KOPT-K1 (cell line): ENCODE measurements around the gene FRAS1.
"Not testable (repeated sequence)": the region's sequence is repeated elsewhere in the genome, so short reads cannot be mapped to it uniquely, and the experiment has no call there.

ENCODE experiments used
- H3K27ac ChIP-seq: fragments of 200-600 bp; sonication (generic); 2 replicates; pipeline ENCODE4 v1.5.1; 2016; ENCODE audit warnings: antibody characterized with exemption, mild to moderate bottlenecking, low read depth, low read length; ENCODE audit not compliant: poor library complexity, severe bottlenecking
- H3K36me3 ChIP-seq: fragments of 200-600 bp; sonication (generic); 2 replicates; pipeline ENCODE4 v1.5.1; 2017; ENCODE audit warnings: antibody characterized with exemption, mild to moderate bottlenecking, low read length, moderate library complexity; ENCODE audit not compliant: insufficient read depth
- H3K9me3 ChIP-seq: fragments of 200-600 bp; sonication (generic); 2 replicates; pipeline ENCODE4 v1.5.1; 2017; ENCODE audit warnings: antibody characterized with exemption, low read length, mild to moderate bottlenecking; ENCODE audit not compliant: insufficient read depth, poor library complexity, severe bottlenecking

Gene FRAS1

DNA sequence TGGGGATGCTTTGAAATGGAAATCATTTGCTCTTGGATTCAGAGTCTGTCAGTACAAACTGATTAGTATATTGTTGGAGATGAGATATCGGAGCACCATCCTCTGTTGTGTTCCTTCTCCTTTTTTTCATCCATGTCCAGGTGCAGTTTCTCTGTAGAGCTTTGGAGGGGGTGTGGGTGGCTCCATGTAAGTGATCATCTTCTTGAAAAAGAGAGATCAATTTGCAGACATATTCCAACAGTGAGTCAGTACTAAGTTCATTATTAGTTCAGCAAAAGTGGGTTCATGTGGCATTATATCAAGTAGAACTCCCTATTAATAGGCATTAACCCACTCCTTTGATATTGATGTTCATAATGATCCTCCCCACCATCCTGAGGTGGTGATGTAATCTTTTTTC lies 18.9 kb downstream of the FRAS1 start:
- no peaks in the 10 kb centered on the region for H3K9me3 ChIP-seq
- no peaks in the 10 kb centered on the region for H3K36me3 ChIP-seq
- no peak overlapping the region for H3K27ac ChIP-seq

DNA sequence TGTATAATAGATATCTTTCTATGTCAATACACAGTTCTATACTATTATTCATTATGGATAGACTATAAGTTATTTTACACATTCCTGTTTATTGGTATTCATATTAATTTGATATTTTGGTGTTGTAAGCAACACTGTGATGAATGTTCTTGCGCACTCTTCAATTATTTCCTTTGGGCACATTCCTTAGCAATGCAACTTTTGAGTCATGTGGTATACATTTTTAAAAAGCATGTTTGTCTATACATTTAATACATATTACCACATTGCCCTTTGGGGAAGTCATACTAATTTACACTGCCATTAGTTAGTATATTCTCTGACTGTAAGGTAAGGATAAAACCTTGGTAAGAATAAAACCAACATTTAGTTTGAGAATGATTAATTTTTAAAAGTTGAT lies 21.0 kb downstream of the FRAS1 start:
- Histone ChIP-seq H3K36me3 (no peaks in the 10 kb centered on the region), H3K27ac (no peak overlapping the region), H3K9me3 (no peaks in the 10 kb centered on the region)

DNA sequence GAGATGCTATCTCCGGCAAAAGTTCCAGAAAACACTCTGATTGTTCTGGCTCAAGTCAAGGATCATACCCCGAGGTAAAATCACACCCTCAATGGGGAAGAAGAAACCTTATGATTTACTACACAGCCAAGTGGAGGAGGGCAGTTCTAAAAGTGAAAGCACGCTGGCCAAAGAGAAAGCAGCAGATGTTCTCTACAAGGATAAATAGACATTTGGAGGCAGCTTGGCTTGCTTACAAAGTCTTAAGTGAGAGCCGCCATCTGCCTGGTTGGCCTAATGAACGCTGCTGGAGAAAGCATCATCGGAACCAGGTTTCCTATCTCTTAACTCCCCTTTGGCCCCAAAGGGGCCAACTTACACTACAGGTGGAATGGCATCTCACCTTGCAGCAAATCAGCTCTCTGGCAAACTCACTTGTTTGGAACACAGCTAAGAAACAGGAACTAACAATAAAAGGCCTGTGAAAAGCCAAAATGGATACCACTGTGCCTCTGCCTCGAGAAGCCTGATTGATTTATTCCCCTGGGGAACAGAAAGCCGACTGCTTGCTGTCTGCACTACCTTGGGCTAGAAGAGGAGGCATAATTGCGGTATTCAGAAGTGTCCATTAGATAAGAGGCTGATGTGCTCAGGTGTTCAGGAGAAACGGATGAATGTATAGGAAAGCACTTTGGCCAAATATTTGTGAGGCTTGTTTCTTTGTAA lies 22.8 kb downstream of the FRAS1 start:
- Histone ChIP-seq H3K27ac (no peak overlapping the region), H3K36me3 (no peaks in the 10 kb centered on the region), H3K9me3 (no peaks in the 10 kb centered on the region)

DNA sequence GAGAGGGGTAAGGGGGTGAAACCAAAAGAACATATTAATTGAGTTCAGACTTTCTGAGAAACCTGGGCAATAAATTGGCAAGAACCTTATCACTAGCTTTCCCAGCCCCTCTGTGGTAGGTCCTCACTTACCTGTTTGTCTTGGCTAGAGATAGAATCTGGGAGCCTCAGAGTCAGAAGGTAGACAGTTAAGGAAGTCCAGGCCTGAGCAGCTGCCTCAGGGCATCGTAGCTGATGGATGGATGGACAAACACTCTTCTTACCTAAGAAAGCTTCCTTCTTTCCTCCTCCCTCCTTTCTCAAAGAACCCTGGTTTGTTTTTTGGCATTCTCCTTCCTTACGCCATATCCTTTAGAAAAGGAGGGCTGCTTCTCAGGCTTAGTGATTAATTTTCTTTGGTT lies 24.4 kb downstream of the FRAS1 start:
- Histone ChIP-seq H3K9me3 (no peaks in the 10 kb centered on the region), H3K36me3 (no peaks in the 10 kb centered on the region), H3K27ac (no peak overlapping the region)

DNA sequence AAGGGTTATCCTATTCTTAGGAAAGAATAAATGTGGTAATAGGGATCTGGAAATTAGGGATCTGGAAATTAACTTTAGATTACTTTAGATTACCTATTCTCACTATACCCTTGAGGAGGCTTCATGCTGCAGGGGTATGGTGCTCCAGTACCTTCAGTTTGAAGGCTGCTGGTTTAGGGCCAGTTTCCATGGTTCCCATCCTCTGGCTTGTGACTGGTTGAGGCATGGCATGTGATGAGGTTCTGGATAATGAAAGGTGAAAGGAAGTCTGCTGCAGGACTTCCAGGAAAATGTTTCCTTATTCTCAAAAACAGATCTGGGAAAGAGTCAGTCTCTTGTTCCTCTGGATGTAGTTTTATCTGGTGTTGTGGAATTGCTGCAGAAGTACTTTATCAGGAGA lies 25.9 kb downstream of the FRAS1 start:
- no peaks in the 10 kb centered on the region for H3K36me3 ChIP-seq
- no peak overlapping the region for H3K27ac ChIP-seq
- H3K9me3 ChIP-seq, result no peaks in the 10 kb centered on the region

DNA sequence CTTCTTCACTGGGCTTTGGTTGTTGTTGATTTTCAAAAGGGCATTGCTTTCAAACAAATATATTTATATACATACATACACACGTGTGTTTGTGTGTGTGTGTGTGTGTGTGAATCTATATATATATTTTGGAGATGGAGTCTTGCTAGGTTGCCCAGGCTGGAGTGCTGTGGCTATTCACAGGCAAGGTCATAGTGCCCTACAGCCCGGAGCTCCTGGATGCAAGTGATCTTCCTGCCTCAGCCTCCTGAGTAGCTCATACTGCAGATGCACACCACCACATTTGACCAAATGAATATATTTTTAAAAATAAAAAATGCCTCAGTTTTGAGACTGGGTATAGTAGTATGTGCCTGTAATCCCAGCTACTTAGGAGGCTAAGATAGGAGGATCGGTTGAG lies 34.4 kb downstream of the FRAS1 start:
- H3K27ac ChIP-seq, result no peak overlapping the region
- no peaks in the 10 kb centered on the region for H3K9me3 ChIP-seq

DNA sequence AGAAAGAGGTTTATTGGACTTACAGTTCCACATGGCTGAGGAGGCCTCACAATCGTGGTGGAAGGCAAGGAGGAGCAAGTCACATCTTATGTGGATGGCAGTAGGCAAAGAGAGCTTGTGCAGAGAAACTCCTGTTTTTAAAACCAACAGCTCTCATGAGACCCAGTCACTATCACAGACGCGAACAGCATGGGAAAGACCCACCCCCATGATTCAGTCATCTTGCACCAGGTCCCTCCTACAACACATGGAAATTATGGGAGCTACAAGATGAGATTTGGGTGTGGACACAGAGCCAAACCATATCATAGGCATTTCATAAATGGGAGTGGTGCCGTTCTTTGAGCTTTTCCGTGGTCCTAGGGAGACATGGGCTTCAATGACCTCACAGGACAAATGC lies 35.2 kb downstream of the FRAS1 start:
- H3K27ac ChIP-seq, H3K9me3 ChIP-seq, H3K36me3 ChIP-seq: not testable (repeated sequence)

More for the DNA sequence above, 34.4 kb downstream of the FRAS1 start:
- no peaks in the 10 kb centered on the region for H3K36me3 ChIP-seq

DNA sequence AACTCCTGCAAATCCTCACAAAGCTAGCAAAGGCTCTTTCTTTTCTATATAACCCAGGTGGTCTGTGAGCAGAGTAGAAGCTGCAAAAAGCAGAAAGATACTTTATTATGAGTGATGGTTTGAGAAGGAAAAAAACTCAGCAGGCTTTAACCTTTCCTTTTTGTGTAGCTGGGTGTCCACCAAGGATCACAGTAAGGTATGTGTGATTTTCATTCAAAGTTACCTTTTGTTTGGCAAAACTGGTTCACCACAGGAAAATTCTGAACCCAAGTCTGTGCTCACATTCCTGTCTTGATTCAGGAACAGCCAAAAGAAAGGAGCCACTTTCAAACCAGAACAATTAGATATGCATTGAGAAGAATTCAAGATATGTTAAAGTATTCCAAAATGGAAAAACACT lies 35.7 kb downstream of the FRAS1 start:
- Histone ChIP-seq H3K36me3 (no peaks in the 10 kb centered on the region), H3K27ac (no peak overlapping the region), H3K9me3 (no peaks in the 10 kb centered on the region)

DNA sequence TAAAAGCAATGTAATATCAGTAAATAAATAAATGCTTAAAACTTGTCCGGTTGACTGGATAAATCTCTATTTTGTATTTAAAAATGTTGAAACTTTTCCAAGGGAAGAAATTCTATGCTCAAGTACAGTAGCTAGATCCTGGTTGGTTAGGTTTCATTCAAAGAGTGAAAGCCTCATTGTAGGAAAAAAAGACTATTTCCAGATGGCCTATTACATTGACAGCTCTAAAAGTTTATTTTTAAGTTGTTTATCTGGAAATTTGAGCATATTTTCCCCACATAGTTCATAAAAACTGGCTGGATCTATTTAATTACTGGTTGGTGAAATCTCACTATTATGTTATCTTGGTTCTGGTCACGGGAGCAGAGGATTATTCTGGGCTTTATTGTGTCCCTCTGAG lies 38.0 kb downstream of the FRAS1 start:
- no peak overlapping the region for H3K27ac ChIP-seq
- no peaks in the 10 kb centered on the region for H3K36me3 ChIP-seq
- no peaks in the 10 kb centered on the region for H3K9me3 ChIP-seq

DNA sequence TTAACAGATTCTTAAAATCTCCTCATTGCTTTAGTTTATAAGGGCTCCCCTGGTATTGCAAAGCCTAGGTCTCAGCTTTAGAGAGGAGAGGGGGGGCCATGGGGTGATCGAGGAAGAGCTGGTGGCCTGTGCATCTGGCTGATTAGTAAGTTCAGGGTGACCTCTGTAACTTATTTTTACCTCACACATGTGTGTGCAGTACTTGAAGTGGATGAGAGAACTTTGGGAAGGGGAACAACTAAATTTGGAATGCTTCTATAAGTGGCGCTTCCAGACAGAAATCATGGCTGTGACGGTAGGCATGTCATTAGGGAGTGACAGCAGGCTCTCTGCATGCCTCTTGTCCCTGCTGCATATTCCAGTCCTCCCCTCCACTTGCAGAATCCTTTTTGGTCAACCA lies 41.9 kb downstream of the FRAS1 start:
- Histone ChIP-seq H3K9me3 (no peaks in the 10 kb centered on the region), H3K27ac (no peak overlapping the region), H3K36me3 (no peaks in the 10 kb centered on the region)

DNA sequence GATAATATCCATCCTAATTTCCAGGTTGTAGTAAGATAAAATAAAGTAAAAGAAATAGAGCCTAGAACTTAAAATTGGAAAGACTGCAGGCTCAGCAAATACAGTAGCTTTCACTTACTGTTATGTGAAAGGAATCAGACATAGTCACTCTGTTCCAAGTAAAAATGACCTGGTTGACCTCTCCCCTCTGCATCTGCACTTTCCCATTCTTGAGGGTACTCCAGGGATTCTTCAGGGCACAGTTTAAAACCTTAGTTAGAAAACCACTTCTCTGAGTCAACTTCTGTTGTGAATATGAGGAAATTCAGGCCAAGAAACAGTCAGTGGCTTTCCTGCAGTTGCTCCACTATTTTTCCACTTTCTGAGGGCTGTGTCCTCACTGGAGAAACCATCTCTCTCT lies 42.9 kb downstream of the FRAS1 start:
- H3K27ac ChIP-seq, result no peak overlapping the region
- no peaks in the 10 kb centered on the region for H3K9me3 ChIP-seq
- H3K36me3 ChIP-seq, result no peaks in the 10 kb centered on the region

DNA sequence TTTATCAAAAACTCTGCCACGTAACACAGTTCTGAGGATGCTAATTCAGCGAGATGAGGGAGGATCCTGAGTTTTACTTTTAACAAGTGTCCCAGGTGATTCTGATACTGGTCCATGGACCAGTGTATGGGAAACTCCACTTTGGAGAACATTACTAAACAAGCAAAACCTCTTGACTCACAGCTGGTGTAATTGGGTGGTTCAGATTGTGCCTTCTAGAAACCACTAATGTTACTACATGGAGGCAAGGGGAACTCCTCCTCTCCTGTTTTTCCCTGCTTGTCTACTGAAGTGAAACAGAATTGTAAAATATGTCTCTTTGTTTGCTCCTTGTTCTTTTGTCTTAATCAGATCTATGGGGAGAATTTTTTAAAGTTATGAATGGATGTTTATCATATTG lies 62.6 kb downstream of the FRAS1 start:
- Histone ChIP-seq H3K27ac (no peak overlapping the region), H3K36me3 (no peaks in the 10 kb centered on the region), H3K9me3 (no peaks in the 10 kb centered on the region)

DNA sequence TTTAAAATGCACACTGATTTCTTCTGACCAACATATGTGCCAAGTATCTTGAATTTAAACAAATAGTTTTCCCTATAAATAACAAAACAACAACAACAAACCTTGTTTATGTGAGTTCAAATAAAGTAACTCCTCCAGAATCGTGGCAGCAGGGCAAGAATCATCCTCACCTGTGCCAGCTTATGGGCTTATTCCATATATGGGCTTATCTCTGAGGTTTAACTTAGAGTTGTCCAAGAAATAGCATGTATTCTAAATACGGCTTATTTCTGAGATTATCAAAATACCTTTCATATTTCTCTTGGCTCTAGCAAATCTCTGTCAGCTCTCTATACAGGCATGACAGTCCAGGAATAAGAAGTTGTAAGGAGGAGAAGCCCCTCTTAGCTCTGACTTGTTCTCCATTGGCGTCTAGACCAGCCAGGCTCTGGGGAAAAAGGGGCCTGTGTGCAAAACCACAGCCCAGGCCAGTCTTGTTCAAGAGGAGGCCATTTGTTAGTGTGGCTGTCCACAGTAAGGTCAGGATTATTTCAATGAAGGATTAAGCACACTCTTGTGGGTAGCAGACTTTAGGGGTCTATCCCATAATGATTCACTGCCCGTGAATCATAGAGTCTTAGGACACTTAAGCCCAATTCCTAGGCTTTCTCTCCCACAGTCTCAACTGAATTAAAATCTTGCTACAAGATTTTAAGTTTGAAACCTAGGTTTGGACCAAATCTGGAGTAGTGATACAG lies 63.2 kb downstream of the FRAS1 start:
- no peak overlapping the region for H3K27ac ChIP-seq
- no peaks in the 10 kb centered on the region for H3K36me3 ChIP-seq
- no peaks in the 10 kb centered on the region for H3K9me3 ChIP-seq

DNA sequence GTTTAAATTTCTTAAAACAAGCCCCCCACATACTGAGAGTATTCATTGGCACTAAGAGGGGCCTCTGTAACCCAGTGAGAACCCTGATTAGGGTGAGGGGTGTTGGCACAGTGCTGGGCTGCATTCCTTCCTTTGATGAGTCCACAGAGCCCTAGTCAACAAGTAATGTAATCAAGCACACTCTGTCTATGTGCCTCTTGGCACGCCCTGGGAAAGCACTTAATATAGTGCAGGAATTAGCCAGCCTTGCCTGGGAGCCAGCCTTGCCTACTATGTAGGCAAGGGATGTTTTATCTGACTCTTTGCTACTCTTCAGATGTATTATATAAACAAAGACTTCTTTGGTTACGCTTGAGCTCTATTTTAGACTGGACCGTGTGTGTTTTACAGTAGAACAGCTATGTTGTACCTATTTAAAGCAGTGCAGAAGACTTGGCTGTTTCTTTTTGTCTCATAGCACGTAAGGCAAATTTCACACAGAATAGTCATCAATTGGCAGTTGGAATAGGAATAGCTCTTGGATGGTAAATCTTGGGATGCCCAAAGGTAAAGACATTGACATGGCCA lies 64.3 kb downstream of the FRAS1 start:
- H3K27ac ChIP-seq, result no peak overlapping the region
- H3K36me3 ChIP-seq, result no peaks in the 10 kb centered on the region
- no peaks in the 10 kb centered on the region for H3K9me3 ChIP-seq

DNA sequence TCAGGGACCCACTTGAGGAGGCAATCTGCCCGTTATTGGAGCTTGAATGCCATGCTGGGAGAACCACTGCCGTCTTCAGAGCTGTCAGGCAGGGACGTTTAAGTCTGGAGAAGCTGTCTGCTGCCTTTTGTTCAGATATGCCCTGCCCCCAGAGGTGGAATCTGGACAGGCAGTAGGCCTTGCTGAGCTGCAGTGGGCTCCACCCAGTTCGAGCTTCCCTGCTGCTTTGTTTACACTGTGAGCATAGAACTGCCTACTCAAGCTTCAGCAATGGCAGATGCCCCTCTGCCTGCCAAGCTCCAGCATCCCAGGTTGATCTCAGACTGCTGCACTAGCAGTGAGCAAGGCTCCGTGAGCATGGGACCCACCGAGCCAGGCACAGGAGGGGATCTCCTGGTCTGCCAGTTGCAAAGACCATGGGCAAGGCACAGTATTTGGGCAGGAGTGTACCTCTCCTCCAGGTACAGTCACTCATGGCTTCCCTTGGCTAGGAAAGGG lies 68.8 kb downstream of the FRAS1 start:
- H3K27ac ChIP-seq, H3K9me3 ChIP-seq, H3K36me3 ChIP-seq: not testable (repeated sequence)
